ENCODE results near the gene CRIM1. TPM values are rescaled to one million over a fixed set of nuclear protein-coding genes. Genes with fewer than 3 reads are reported as not detected.
"Not testable (repeated sequence)": the region's sequence is repeated elsewhere in the genome, so short reads cannot be mapped to it uniquely, and the experiment has no call there.

The CRIM1 gene, protein sequence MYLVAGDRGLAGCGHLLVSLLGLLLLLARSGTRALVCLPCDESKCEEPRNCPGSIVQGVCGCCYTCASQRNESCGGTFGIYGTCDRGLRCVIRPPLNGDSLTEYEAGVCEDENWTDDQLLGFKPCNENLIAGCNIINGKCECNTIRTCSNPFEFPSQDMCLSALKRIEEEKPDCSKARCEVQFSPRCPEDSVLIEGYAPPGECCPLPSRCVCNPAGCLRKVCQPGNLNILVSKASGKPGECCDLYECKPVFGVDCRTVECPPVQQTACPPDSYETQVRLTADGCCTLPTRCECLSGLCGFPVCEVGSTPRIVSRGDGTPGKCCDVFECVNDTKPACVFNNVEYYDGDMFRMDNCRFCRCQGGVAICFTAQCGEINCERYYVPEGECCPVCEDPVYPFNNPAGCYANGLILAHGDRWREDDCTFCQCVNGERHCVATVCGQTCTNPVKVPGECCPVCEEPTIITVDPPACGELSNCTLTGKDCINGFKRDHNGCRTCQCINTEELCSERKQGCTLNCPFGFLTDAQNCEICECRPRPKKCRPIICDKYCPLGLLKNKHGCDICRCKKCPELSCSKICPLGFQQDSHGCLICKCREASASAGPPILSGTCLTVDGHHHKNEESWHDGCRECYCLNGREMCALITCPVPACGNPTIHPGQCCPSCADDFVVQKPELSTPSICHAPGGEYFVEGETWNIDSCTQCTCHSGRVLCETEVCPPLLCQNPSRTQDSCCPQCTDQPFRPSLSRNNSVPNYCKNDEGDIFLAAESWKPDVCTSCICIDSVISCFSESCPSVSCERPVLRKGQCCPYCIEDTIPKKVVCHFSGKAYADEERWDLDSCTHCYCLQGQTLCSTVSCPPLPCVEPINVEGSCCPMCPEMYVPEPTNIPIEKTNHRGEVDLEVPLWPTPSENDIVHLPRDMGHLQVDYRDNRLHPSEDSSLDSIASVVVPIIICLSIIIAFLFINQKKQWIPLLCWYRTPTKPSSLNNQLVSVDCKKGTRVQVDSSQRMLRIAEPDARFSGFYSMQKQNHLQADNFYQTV
- polyA plus RNA-seq (ENCODE audit: low read depth in 6 of 6), result 1 to 10 TPM; 1.1 to 5.3 (median 2.7) TPM

DNA sequence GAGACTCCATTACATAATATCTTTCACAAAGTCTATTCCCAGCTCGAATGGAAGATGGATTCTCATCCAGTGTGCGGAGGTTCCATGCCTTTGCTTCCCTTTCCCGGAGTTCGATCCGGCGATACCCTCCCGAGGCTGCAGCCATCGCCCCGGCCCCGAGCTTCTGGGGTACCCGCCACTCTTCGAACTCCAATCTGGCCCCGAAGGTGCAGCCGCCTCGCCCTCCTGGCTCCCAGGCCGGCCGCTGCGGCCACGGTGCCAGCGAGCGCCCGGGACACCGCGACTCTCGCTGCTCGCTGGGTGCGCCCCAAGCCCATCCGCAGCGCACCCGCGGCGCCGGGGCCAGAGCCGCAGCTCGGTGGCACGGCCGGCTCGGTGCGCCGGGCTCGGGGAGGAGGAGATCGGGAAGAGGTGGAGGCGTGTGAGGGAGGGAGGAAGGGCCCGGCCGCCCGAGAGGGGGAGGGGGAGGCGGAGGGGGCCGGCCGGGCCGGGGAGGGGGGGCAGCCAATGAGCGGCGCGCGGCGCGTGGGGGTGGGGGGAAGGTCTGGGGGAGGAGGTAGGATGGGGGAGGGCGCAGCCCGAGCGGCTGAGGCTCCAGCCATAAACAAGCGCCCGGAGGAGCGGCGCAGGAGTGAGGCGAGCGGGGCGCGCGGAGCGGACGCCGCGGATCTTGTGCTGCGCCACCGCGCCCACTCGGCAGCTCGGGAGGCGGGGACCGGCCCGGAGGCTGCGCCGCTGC, at the start of gene CRIM1:
Gene CRIM1, plus strand, starts transcription at position 628 of the 739 bp plus-strand sequence. CDS start 515 bp downstream, outside the sequence.
- no peaks in the 10 kb centered on the region for H3K36me3 Mint-ChIP-seq
- peak; percentile 46 to 53 for ATAC-seq (ENCODE audit: low read depth in 2 of 2)
- peaks cover 0 to 13% (median 6%) of the 10 kb centered on the region in 3 donors for H3K27me3 Mint-ChIP-seq
- H3K4me3 Mint-ChIP-seq, result peak within 1 kb of the TSS; percentile 83 to 96 (median 89)
- H3K27ac Mint-ChIP-seq, result peak within 1 kb of the TSS in 4 of 6 donors; percentile 2 to 64 (median 40)
- H3K9me3 Mint-ChIP-seq, result no peaks in the 10 kb centered on the region
- H3K4me1 Mint-ChIP-seq, result peaks cover 43 to 49% (median 48%) of the 10 kb centered on the region in 3 donors
- DNase-seq, result no peak

DNA sequence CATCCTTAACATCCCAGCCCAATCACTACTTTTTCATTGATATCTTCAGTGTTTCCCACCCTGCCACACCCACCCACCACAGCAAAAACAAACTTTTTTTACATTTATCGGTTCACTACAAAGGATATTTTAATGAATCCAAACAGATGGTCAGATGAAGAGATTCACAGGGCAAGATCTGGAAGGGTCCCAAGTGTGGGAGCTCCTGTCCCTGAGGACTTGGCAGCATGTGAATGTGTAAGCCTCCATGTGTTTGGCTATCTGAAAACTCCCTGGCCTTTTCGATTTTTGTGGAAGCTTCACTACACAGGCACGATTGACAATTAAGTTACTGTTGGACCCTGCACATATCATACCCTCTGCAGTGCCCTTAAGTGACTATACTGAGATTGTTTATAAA, 48.1 kb upstream of the CRIM1 start:
- no peak overlapping the region for H3K27ac Mint-ChIP-seq
- ATAC-seq (ENCODE audit: low read depth in 2 of 2) (no peak), DNase-seq (no peak)
- no peaks in the 10 kb centered on the region for H3K9me3 Mint-ChIP-seq
- H3K4me3 Mint-ChIP-seq, result no peak overlapping the region
- H3K27me3 Mint-ChIP-seq, result peaks cover 0 to 6% (median 0%) of the 10 kb centered on the region in 3 donors
- H3K4me1 Mint-ChIP-seq, result peaks cover 0 to 2% (median 0%) of the 10 kb centered on the region in 3 donors
- no peaks in the 10 kb centered on the region for H3K36me3 Mint-ChIP-seq

DNA sequence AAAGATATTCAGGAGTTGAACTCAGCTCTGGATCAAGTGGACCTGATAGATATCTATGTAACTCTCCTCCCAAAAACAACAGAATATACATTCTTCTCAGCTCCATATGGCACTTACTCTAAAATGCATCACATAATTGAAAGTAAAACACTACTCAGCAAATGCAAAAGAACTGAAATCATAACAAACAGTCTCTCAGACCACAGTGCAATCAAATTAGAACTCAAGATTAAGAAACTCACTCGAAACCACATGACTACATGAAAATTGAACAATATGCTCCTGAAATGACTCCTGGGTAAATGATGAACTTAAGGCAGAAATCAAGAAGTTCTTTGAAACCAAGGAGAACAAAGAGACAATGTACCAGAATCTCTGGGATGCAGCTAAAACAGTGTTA, 45.1 kb upstream of the CRIM1 start:
- DNase-seq; H3K4me3 Mint-ChIP-seq; H3K36me3 Mint-ChIP-seq; ATAC-seq (ENCODE audit: low read depth in 2 of 2); H3K9me3 Mint-ChIP-seq; H3K27me3 Mint-ChIP-seq; H3K4me1 Mint-ChIP-seq: not testable (repeated sequence)
- H3K27ac Mint-ChIP-seq, result peak overlapping the region in 1 of 6 donors; percentile 18

DNA sequence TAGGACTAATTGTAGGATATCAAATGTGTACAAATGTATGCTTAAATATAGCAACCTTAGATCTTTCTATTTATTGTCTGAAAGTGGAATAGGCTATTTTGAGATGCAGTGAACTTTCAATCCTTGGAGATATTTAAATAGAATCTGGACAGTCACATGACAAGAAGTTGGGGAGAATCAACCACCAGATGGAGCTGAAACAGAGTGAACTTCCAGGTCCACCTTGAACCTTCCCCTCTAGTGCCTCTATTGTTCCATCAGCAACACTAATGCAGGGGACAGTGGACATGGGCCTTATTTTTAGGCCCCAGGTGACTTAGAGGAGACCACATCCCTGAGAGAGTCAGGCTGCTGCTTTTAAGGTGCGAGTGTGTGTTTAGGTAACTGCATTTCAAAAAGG, 37.0 kb upstream of the CRIM1 start:
- H3K36me3 Mint-ChIP-seq, result no peaks in the 10 kb centered on the region
- no peaks in the 10 kb centered on the region for H3K4me1 Mint-ChIP-seq
- peaks cover 17 to 45% (median 19%) of the 10 kb centered on the region in 3 donors for H3K27me3 Mint-ChIP-seq
- no peak overlapping the region for H3K27ac Mint-ChIP-seq
- DNase-seq (no peak), ATAC-seq (ENCODE audit: low read depth in 2 of 2) (no peak)
- H3K9me3 Mint-ChIP-seq, result peaks cover 0 to 11% (median 4%) of the 10 kb centered on the region in 7 donors
- H3K4me3 Mint-ChIP-seq, result no peak overlapping the region

DNA sequence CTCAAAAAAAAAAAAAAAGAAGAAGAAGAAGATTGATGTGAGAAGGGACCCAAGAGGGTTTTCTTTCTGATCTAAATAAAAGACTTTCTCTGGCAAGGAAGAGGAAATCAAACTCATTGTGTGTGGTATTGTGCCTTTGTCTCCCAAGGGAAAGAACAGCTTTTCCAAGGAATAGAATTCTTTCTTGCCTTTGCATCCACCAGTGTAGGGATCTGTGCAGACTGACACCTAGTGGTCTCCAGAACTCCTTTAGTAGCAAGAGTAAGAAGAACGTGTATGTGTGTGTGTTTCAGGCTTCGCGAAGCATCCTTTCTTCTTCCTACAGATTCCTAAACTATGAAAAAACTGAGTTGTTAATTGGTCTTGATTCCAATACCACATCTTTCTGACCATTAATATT, 33.5 kb upstream of the CRIM1 start:
- Mint-ChIP-seq H3K4me1 (no peaks in the 10 kb centered on the region), H3K36me3 (no peaks in the 10 kb centered on the region), H3K27me3 (peaks cover 15 to 26% (median 16%) of the 10 kb centered on the region in 3 donors), H3K4me3 (no peak overlapping the region), H3K9me3 (peaks cover 0 to 11% (median 5%) of the 10 kb centered on the region in 7 donors), H3K27ac (peak overlapping the region in 1 of 6 donors; percentile 43)
- no peak for DNase-seq
- ATAC-seq (ENCODE audit: low read depth in 2 of 2), result no peak

DNA sequence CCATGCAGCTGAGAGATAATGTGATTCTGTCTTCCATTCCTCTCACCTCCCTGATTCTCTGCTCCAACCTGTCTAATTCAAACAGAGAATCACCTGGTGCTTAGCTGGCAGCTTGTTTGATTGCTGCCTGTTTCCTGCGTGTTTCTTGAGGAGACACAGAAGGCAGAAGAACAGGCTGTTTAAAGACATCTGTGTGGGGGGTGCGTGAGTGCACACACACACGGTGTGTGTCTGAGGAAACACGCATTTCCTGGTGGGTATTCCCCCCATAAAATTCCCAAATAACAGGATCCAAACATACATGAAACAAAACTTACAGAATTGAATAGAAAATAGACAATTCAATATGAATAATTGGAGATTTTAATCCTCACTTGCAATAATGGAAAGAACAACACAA, 29.3 kb upstream of the CRIM1 start:
- Mint-ChIP-seq H3K36me3 (no peaks in the 10 kb centered on the region), H3K27ac (no peak overlapping the region), H3K9me3 (peaks cover 0 to 11% (median 5%) of the 10 kb centered on the region in 7 donors), H3K27me3 (peaks cover 8 to 15% (median 13%) of the 10 kb centered on the region in 3 donors), H3K4me3 (no peak overlapping the region), H3K4me1 (no peaks in the 10 kb centered on the region)
- DNase-seq, result no peak
- ATAC-seq (ENCODE audit: low read depth in 2 of 2), result no peak

DNA sequence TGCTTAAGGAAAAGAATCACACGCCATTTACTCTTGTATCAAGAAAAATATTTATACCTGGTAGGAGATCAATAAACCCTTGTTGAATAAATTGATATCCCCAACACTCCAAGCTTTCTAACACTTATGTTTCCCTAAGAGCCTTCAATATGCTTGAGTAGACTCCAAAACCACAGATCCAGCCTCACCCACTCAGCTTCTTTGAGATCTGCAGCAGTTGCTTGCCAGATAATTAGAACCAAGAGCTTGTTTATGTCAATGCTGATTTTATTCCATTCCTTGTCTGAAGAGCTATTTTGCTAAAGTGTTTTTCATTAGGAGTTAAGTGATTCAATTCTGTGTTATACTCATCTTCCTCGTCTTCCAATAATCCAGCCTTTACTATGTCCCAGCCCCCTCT, 26.3 kb upstream of the CRIM1 start:
- peaks cover 0 to 2% (median 0%) of the 10 kb centered on the region in 7 donors for H3K9me3 Mint-ChIP-seq
- ATAC-seq (ENCODE audit: low read depth in 2 of 2) (no peak), DNase-seq (no peak)
- H3K36me3 Mint-ChIP-seq, result no peaks in the 10 kb centered on the region
- no peaks in the 10 kb centered on the region for H3K27me3 Mint-ChIP-seq
- no peaks in the 10 kb centered on the region for H3K4me1 Mint-ChIP-seq
- no peak overlapping the region for H3K27ac Mint-ChIP-seq
- H3K4me3 Mint-ChIP-seq, result no peak overlapping the region

DNA sequence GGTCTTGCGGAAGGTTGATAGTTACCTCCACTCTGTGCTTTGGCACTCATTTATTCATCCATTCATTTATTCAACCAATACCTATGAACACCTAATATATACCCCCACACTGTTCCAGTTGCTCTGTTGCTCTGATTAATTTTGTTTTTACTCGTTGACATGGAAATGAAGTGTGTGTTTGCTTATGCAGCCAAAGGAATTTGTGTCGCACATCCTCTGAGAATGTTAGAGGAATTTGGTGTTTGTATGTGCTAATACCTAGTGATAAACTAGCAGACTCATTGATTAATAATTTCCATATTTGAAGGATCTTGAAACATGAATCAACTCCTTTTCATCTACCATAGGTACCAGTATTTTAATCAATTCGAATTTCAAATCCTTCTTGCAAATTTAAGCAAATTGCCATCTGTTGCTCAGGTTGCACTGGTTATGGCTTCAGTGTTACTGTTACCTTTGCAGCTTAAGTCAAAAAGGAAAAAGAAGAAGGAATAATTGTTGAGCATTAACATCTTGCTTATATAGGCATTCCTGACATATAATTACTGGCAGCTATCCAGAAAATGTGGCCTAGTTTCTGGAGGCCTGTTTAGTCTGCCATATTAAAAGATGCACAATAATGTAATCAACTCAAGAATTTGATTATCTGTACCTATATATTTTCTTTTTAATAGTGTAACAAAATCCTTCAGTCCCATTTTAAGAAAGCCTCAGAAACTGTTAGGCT, 25.7 kb upstream of the CRIM1 start:
- Mint-ChIP-seq H3K4me1 (no peaks in the 10 kb centered on the region), H3K4me3 (no peak overlapping the region), H3K36me3 (no peaks in the 10 kb centered on the region), H3K27ac (no peak overlapping the region), H3K27me3 (no peaks in the 10 kb centered on the region), H3K9me3 (no peaks in the 10 kb centered on the region)
- ATAC-seq (ENCODE audit: low read depth in 2 of 2), result no peak
- no peak for DNase-seq

DNA sequence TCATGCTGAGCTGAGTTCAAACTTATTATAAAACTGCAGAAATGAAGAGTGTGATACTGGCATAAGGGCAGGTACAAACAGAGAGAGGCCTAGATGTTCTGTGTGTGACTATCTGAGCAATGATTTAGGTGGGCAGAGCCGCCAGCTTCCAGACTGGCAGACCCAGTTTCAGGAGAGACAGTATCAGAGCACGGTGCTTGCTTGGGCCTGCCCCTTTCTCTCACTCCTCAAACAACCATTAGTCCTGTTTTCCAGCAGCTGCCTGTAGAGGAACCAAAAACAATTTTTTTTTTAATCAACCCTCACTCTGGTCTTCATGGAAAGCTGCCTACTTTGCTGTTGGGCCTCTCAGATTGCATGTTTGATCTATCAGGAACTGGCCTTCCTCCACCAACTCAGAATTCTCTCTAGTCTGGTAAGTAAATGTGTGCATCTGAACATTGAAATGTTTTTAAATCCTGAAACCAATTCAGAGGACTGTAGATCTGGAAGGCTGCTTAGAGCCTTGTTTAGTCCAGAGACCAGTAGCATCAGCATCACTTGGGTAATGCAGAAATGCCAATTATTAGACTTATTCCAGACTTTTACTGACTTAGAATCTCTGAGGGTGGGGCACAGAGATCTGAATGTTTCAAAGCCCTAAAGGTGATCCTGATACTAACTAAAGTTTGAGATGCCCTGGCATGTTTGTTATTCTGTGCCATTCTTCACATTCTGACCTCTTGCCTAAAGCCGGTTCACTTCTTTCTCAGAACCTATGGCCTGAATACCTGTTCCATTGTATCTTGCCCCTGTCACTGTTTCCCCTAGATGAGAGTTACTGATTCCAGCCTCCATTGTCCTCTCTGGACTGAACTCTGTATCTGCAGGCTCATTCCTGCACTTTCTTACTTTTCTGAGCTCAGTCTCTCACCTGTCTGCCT, 24.8 kb upstream of the CRIM1 start:
- DNase-seq, result no peak
- Mint-ChIP-seq H3K4me1 (no peaks in the 10 kb centered on the region), H3K27me3 (peaks cover 0 to 7% (median 0%) of the 10 kb centered on the region in 3 donors), H3K9me3 (no peaks in the 10 kb centered on the region), H3K4me3 (no peak overlapping the region), H3K27ac (peak overlapping the region in 1 of 6 donors; percentile 1), H3K36me3 (no peaks in the 10 kb centered on the region)
- ATAC-seq (ENCODE audit: low read depth in 2 of 2), result no peak

DNA sequence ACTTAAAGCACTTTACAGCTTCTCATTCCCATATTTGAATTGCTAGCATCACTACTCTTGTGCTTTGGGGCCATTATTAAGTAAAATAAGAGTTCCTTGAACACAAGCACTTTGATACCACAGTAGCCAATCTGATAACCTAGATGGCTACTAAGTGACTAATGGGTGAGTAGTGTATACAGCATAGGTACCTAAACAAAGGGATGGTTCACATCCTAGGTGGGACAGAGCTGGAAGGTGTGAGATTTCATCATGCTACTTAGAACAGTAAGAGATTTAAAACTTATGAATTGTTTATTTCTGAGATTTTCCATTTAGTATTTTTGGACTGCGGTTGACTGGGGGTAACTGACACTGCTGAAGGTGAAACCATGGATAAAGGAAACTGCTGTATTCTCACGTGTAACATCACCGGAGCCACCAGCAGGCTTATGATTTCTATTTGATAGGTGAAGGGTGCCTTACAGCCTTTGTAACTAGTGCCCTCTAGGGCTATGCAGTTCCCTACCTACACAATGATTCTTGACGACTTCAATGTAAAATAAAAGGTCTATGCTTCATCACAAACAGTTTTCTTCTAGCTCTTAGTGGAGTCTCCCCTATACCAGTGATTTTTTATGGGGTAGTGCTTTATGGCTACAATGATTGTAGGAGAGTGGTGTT, 22.1 kb upstream of the CRIM1 start:
- H3K4me3 Mint-ChIP-seq, result no peak overlapping the region
- H3K27ac Mint-ChIP-seq, result no peak overlapping the region
- no peaks in the 10 kb centered on the region for H3K4me1 Mint-ChIP-seq
- DNase-seq, result no peak
- H3K27me3 Mint-ChIP-seq, result peaks cover 0 to 14% (median 3%) of the 10 kb centered on the region in 3 donors
- ATAC-seq (ENCODE audit: low read depth in 2 of 2), result no peak
- H3K9me3 Mint-ChIP-seq, result no peaks in the 10 kb centered on the region
- H3K36me3 Mint-ChIP-seq, result no peaks in the 10 kb centered on the region

DNA sequence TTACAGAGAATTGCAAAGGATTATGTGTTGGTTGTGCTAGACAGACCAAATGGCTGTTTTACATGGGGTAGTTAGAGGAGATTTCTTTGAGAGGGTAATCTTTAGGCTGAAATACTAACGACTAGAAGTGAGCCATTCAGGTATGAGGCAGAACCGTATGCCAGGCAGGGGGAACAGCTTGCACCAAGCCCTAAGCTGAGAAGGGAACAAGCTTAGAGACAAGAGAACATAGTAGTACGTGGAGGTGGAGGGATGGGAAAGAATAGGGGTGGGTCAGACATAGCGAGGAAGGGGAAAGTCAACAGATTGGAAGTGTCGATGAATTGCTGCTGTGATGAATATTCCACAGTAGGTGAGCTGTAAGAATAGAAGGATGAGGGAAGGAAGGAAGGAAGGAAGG, 20.0 kb upstream of the CRIM1 start:
- no peaks in the 10 kb centered on the region for H3K9me3 Mint-ChIP-seq
- H3K36me3 Mint-ChIP-seq, result no peaks in the 10 kb centered on the region
- H3K27ac Mint-ChIP-seq, result no peak overlapping the region
- H3K27me3 Mint-ChIP-seq, result peaks cover 0 to 14% (median 3%) of the 10 kb centered on the region in 3 donors
- DNase-seq (no peak), ATAC-seq (ENCODE audit: low read depth in 2 of 2) (no peak)
- no peak overlapping the region for H3K4me3 Mint-ChIP-seq
- no peaks in the 10 kb centered on the region for H3K4me1 Mint-ChIP-seq

Measured in naive B cell (primary cell).